Suppressor macrophage treated with lipopolysaccharide for 4 hours (primary cell): Measurements from ENCODE around the gene KIF16B.
"Not testable (repeated sequence)": the region's sequence is repeated elsewhere in the genome, so short reads cannot be mapped to it uniquely, and the experiment has no call there.

Source experiments
- DNase-seq: peaks from one replicate; pipeline ENCODE4 v3.0.0-alpha.2; 2020

KIF16B gene

GRCh38 chr20:16590041-16590633 is 16.9 kb upstream of the KIF16B start:
- DNase-seq: no peak

DNA sequence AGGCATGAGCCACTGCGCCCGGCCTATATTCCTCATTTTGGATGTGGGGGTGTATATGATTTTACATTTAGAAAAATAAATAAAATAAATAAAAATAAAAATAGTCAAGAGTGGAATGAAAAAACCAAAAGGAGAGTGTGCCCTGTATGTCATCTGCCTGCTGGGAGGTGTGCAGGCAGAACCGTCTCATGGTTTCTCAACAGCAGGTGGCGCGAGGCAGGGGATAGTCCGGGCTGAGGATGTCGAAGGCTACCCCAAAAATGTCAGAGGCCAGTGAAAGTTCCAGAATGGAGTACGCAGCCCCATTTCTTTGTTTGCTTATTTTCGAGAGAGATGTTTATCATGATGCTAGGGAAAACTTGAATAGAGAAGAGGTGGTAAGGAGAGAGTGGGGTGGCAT is 16.4 kb upstream of the KIF16B start:
- DNase-seq: no peak

GRCh38 chr20:16588241-16588640 is 15.0 kb upstream of the KIF16B start:
- DNase-seq: no peak

DNA sequence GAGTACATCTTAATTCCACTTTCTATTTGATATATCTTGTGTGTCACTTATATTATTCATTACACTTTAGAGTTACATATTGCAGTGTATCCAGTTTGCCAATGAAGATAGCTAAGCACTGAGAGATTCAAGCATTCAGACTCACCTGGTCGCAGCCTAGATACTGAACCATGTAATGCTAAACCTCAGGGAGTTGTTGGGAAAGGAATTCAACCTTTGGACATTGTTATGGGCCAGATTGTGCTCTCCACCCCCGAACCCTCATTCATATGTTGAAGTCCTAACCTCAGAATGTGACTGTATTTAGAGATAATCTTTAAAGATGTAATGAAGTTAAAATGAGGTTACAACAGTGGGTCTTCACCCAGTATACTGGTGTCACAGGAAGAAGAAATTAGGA is 13.8 kb upstream of the KIF16B start:
- DNase-seq: no peak

- no peak for DNase-seq
Observed at GRCh38 chr20:16583474-16583873, 10.2 kb upstream of the KIF16B start.

GRCh38 chr20:16581241-16581640 is 8.0 kb upstream of the KIF16B start:
- no peak for DNase-seq

GRCh38 chr20:16580620-16581019 is 7.4 kb upstream of the KIF16B start:
- DNase-seq: no peak

- DNase-seq: no peak
Observed at GRCh38 chr20:16580147-16580546, 6.9 kb upstream of the KIF16B start.

- DNase-seq: no peak
Observed at GRCh38 chr20:16576219-16576618, 3.0 kb upstream of the KIF16B start.

DNA sequence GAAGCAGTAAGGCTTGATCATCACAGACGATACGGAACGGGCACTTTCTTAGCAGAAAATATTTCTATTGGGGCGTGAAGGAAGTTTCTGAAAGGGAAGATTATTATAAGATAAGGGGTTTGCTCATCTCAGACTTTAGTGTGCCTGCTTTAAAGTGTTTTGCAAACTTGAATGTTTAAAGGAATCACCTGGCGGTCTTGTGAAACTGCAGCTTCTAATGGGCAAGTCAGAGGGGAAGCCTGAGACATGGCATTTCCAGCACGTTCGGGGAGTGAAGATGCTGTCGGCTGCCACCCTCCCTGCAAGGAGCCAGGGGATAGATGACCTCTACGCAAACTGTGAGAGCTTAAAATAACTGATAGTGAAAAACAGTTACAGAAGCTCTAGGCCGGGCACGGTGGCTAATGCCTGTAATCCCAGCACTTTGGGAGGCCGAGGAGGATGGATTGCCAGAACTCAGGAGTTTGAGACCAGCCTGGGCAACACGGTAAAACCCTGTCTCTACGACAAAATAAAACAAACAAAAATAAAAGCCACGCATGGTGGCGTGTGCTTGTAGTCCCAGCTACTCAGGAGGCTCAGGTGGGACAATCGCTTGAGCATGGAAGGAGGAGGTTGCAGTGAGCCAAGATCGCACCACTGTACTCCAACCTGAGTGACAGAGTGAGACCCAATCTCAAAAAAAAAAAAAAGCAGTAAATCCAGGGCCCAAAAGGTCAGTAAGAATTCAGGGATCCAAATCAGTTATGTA is 2.3 kb upstream of the KIF16B start:
- DNase-seq: no peak

GRCh38 chr20:16574656-16575355 is 1.6 kb upstream of the KIF16B start:
- DNase-seq: peak; percentile 90

DNA sequence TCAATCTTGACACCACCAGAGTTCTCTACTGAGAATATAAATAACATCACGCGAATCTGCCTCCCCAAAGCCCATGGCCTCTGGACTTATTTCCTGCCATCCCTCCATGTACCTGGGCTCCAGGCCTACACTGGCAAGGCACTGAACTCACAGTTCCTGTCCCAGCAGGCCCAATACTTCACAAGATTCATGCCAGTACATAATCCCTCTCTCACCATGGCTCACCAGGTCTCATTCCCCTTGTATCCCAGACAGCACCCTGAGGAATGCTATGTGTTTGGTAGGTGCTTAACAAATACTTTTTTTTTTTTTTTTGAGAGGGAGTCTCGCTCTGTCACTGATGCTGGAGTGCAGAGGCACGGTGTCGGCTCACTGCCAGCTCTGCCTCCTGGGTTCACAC is 1.9 kb downstream of the KIF16B start:
- no peak for DNase-seq

GRCh38 chr20:16569246-16570153 is 3.7 kb downstream of the KIF16B start:
- no peak for DNase-seq

DNA sequence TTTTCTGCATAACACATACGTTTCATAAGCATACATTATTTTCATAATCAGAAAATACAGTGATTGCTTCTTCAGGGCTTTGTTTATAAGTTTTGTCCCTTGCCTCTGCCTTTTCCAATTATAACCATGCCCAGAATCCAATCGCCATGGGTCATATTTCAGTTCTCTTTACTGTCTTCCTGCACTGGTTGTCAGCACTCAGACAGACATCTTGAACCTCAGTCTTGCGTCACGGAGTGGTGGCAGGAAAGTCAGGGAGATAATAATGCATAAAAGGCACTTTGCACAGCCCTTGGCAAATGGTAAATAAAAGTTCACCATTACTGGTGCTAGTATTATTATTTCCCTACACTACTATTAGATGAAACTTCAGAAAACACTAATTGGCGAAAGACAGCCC is 7.2 kb downstream of the KIF16B start:
- DNase-seq: no peak

GRCh38 chr20:16564079-16564478 is 9.2 kb downstream of the KIF16B start:
- DNase-seq: not testable (repeated sequence)

DNA sequence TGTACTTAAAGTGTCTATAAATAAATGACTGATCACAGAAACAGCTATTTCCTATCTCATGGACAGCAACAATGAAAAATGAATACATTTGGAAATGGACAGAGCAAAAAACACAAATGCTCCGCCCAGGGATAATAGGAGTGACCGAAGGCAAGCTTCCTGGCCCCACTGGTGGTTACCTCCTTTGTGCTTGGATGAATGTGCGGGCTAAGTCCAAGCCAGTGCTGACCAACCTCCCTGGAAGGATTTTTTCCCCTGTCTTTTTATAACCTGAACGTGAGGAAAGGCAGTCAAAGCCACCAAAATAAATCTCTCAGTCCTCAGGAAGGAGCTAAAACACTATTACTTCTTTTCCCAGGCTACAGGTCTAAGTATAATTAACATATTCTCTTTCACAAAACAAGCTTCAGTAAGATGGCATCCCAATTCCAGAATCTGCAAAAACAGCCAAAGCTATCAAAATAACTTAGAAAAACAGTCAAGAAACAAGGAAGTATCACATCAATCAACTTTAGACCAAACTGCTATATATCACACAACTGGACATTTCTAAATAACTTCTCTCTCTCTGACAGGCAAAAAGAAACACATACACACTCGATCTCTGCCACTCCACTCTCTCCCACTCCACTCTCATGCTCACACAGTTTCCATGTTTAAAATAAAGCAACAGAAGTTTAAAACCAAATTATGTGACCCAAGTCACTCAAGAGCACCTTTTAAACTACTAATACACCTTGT is 10.0 kb downstream of the KIF16B start:
- DNase-seq: no peak

DNA sequence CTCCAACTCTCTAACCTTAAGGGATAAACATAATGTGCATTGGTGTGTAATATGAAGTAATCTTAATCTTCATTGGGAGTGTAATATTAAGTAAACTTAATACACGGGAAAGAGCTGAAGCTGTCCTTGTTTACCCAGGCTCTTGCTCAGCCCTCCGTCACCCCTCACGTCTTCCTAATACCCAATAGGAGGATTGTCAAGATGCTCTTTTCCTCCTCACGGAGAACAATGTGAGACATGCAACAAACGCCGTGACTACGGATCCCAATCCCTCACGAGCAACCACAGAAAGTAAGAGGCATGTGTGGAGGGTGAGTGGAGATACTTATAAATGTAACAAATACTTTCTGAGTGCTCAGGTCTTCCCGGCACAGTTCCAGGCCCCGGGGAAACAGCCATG is 11.0 kb downstream of the KIF16B start:
- DNase-seq: no peak

DNA sequence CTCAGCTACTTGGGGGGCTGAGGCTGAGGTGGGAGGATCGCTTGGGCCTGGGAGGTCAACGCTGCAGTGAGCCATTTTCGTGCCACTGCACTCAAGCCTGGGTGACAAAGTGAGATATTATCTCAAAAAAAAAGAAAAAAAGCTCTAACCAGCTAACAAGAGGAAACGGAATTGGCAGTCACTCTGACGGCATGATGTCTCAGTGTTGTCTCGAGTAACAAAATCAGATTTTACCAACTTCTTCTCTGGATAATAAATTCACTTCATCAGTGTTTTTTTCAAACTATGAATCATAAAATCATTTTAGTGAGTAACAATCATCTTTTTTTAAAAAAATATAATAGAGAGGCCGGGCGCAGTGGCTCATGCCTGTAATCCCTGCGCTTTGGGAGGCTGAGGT is 12.6 kb downstream of the KIF16B start:
- no peak for DNase-seq

GRCh38 chr20:16560216-16560615 is 13.0 kb downstream of the KIF16B start:
- no peak for DNase-seq

- DNase-seq: peak; percentile 72
Observed at GRCh38 chr20:16556301-16556700, 16.9 kb downstream of the KIF16B start.

GRCh38 chr20:16555754-16556153 is 17.5 kb downstream of the KIF16B start:
- DNase-seq: no peak

DNA sequence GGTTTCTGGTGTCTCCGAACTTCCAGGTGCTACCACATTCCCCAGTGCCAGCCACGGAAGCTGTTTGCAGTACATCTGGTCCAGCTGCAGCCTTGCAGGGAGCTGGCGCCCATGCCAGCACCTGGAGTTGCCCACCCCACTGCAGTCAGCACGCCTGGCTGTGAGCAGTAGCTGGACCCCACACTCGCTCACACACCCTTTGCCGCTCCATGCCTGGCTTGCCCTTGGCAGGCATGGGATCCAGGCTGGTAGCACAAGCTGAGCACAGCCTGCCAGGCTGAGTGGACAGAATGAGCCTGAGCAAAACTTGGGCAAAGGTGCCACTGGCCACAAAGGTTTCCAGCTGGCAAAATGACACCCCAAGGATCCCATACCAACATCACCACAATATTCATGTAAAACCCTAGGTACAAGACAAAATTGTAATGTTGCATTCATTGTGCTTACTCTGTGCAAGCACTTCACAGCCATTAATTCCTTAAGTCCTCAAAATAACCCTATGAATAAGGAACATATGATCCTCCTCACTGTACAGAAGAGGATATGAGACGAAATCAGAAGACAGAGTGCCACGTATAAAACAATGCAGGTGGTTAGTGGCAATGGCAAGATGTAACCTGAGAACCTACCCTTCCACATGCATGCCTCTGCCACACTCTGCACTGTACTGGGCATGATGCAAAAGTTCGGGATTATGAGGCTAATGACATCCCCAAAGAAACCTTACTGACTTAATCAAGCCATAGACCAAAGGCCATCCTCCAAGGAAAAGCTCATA is 18.3 kb downstream of the KIF16B start:
- DNase-seq: no peak
